Measurements from ENCODE around the gene DGKQ.

GRCh38 chr4:911871-912490, 61.4 kb downstream of the DGKQ start:
- TF ChIP-seq POLR2AphosphoS5 (IDR thresholded peaks at IDR 0.05; ENCODE audit: low read depth, low read length) = no peak
- no peak for TF ChIP-seq POLR2A (IDR thresholded peaks at IDR 0.05; ENCODE audit: low read depth, low read length)
- no peak for TF ChIP-seq SPI1 (IDR thresholded peaks at IDR 0.05; ENCODE audit: low read depth, low read length)
- no peak for TF ChIP-seq PAX5 (IDR thresholded peaks at IDR 0.05; ENCODE audit: insufficient read depth, low read length, severe bottlenecking)
